ENCODE measurements around the gene PRMT1.

- no peak for TF ChIP-seq CTCF (IDR thresholded peaks at IDR 0.05)
- TF ChIP-seq POLR2AphosphoS5 (IDR thresholded peaks at IDR 0.05; ENCODE audit: low read depth, low read length), result no peak
- TF ChIP-seq, protein P1, sequence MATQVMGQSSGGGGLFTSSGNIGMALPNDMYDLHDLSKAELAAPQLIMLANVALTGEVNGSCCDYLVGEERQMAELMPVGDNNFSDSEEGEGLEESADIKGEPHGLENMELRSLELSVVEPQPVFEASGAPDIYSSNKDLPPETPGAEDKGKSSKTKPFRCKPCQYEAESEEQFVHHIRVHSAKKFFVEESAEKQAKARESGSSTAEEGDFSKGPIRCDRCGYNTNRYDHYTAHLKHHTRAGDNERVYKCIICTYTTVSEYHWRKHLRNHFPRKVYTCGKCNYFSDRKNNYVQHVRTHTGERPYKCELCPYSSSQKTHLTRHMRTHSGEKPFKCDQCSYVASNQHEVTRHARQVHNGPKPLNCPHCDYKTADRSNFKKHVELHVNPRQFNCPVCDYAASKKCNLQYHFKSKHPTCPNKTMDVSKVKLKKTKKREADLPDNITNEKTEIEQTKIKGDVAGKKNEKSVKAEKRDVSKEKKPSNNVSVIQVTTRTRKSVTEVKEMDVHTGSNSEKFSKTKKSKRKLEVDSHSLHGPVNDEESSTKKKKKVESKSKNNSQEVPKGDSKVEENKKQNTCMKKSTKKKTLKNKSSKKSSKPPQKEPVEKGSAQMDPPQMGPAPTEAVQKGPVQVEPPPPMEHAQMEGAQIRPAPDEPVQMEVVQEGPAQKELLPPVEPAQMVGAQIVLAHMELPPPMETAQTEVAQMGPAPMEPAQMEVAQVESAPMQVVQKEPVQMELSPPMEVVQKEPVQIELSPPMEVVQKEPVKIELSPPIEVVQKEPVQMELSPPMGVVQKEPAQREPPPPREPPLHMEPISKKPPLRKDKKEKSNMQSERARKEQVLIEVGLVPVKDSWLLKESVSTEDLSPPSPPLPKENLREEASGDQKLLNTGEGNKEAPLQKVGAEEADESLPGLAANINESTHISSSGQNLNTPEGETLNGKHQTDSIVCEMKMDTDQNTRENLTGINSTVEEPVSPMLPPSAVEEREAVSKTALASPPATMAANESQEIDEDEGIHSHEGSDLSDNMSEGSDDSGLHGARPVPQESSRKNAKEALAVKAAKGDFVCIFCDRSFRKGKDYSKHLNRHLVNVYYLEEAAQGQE (IDR thresholded peaks at IDR 0.05; ENCODE audit: insufficient read depth in 1 of 2, low read depth in 2 of 2, low read length in 1 of 2), result no peak
- TF ChIP-seq SIN3A (IDR thresholded peaks at IDR 0.05; ENCODE audit: borderline replicate concordance, insufficient read depth, low read depth, low read length), result no peak
- no peak for TF ChIP-seq TCF7L2 (IDR thresholded peaks at IDR 0.05; ENCODE audit: low read depth, low read length)
Measured at GRCh38 chr19:49700563-49700962, 23.5 kb downstream of the PRMT1 start.
